HCT116 (cell line): ENCODE results near the gene KAZN. TPM values are rescaled to one million over a fixed set of nuclear protein-coding genes. Genes with fewer than 3 reads are reported as not detected.

Experiments used
- ATAC-seq: fragments of 200-7000 bp; cut with Tn5 transposase; 2 replicates; pipeline ENCODE4 v1.9.1; 2020; ENCODE audit warnings: mild to moderate bottlenecking, moderate library complexity
- BruUV-seq: library from RNA; stranded (reverse); fragments of 400-500 nt; replicated peaks from 2 replicates; lab custom pipeline; 2021; lab: Mats Ljungman, UMichigan
- CTCF ChIA-PET: fragments of 300-600 bp; sonication (Branson Sonifier 250); formaldehyde crosslinking; loops from one replicate; lab custom pipeline; 2021; ENCODE audit warnings: antibody characterized with exemption; lab: Charles Lee
- POLR2A ChIA-PET: fragments of 300-600, 350-600 bp; sonication (Branson Sonifier 250); formaldehyde crosslinking; loops from one replicate; lab custom pipeline; 2021; ENCODE audit warnings: antibody characterized with exemption; lab: Charles Lee
- RAD21 ChIA-PET, 2 experiments: fragments of 300-600 bp; sonication (Branson Sonifier 250); formaldehyde crosslinking; loops; one replicate each; lab custom pipeline; 2023; ENCODE audit warnings: low total read pairs in 2 of 2; ENCODE audit not compliant: uncharacterized antibody in 2 of 2, unreplicated experiment in 2 of 2, low non-redundant PET in 1 of 2; lab: Charles Lee
- DNase-seq: peaks from one replicate; pipeline ENCODE4 v3.0.0-alpha.2; 2010; ENCODE audit warnings: low read depth, low spot score
- H2AFZ ChIP-seq: fragments of 200-600 bp; shearing (Covaris generic), sonication (generic); 2 replicates; pipeline ENCODE4 v1.6.1; 2017; ENCODE audit warnings: low read depth, mixed run types, mixed read lengths, antibody characterized with exemption, low read length; ENCODE audit not compliant: poor library complexity, severe bottlenecking
- H3K27ac ChIP-seq: 2 replicates; pipeline ENCODE4 v1.5.1; 2012; ENCODE audit warnings: low read depth, low read length
- H3K27me3 ChIP-seq: fragments of 200-600 bp; sonication (generic); 2 replicates; pipeline ENCODE4 v1.6.1; 2016; ENCODE audit warnings: mixed run types, low read length, mixed read lengths; ENCODE audit not compliant: insufficient read depth
- H3K36me3 ChIP-seq, 2 experiments: fragments of 200-500 bp in 1 of 2; fragments of 200-600 bp in 1 of 2; sonication (Bioruptor generic) in 1 of 2; sonication (generic) in 1 of 2; 2 replicates each; pipeline versions ENCODE4 v1.5.1 to v1.6.1; 2014 to 2016; ENCODE audit warnings: low read length in 2 of 2, inconsistent platforms in 1 of 2, mixed read lengths in 1 of 2, mixed run types in 1 of 2; ENCODE audit not compliant: insufficient read depth in 2 of 2, control insufficient read depth in 1 of 2
- H3K4me1 ChIP-seq, 2 experiments: fragments of 200-600 bp in 1 of 2; sonication (generic) in 1 of 2; 2 replicates each; pipeline versions ENCODE4 v1.5.1 to v1.6.1; 2012 to 2017; ENCODE audit warnings: low read length in 2 of 2, inconsistent platforms in 1 of 2, mild to moderate bottlenecking in 1 of 2, mixed read lengths in 1 of 2, mixed run types in 1 of 2, moderate library complexity in 1 of 2; ENCODE audit not compliant: insufficient read depth in 2 of 2, control insufficient read depth in 1 of 2
- H3K4me2 ChIP-seq: fragments of 200-600 bp; sonication (generic); 2 replicates; pipeline ENCODE4 v1.6.1; 2017; ENCODE audit warnings: mixed run types, low read length, mixed read lengths
- H3K4me3 ChIP-seq, 2 experiments: fragments of 200-600 bp in 1 of 2; sonication (generic) in 1 of 2; replicated peaks in 1 of 2; 2 replicates each; pipeline ENCODE4 v1.5.1; 2011 to 2016; ENCODE audit warnings: low read length in 2 of 2, control low read depth in 1 of 2, low read depth in 1 of 2, mild to moderate bottlenecking in 1 of 2, mixed read lengths in 1 of 2, mixed run types in 1 of 2
- H3K79me2 ChIP-seq: fragments of 200-600 bp; sonication (generic); 2 replicates; pipeline ENCODE4 v1.6.1; 2017; ENCODE audit warnings: mild to moderate bottlenecking, mixed run types, low read length, moderate library complexity, mixed read lengths; ENCODE audit not compliant: insufficient read depth
- H3K9ac ChIP-seq: fragments of 200-600 bp; sonication (generic); 2 replicates; pipeline ENCODE4 v1.6.1; 2016; ENCODE audit warnings: low read length, mixed read lengths
- H3K9me2 ChIP-seq: fragments of 200-600 bp; sonication (generic), shearing (Covaris generic); 2 replicates; pipeline ENCODE4 v1.6.1; 2017; ENCODE audit warnings: mixed run types, mild to moderate bottlenecking, moderate library complexity; ENCODE audit not compliant: insufficient read depth
- H3K9me3 ChIP-seq, 2 experiments: fragments of 200-500 bp in 1 of 2; fragments of 200-600 bp in 1 of 2; sonication (Bioruptor generic) in 1 of 2; sonication (generic) in 1 of 2; 2 replicates each; pipeline ENCODE4 v1.6.1; 2014 to 2017; ENCODE audit warnings: low read length in 2 of 2, mixed read lengths in 2 of 2, inconsistent platforms in 1 of 2, low read depth in 1 of 2, mild to moderate bottlenecking in 1 of 2, mixed run types in 1 of 2, moderate library complexity in 1 of 2; ENCODE audit not compliant: control insufficient read depth in 1 of 2, insufficient read depth in 1 of 2
- H4K20me1 ChIP-seq: fragments of 200-600 bp; sonication (generic), shearing (Covaris generic); 2 replicates; pipeline ENCODE4 v1.6.1; 2017; ENCODE audit warnings: mixed run types, mild to moderate bottlenecking, moderate library complexity; ENCODE audit not compliant: insufficient read depth
- ATF3 ChIP-seq: IDR thresholded peaks from 2 replicates; pipeline ENCODE4 v1.6.1; 2012
- CBX3 ChIP-seq: IDR thresholded peaks from 2 replicates; pipeline ENCODE4 v1.6.1; 2012; ENCODE audit warnings: low read depth
- CEBPB ChIP-seq: IDR thresholded peaks from 2 replicates; pipeline ENCODE4 v1.6.1; 2012; ENCODE audit warnings: low read depth
- CTCF ChIP-seq, 3 experiments: fragments of 200-600 bp in 1 of 3; sonication (generic) in 1 of 3; IDR thresholded peaks in 2 of 3; conservative IDR thresholded peaks in 1 of 3; 2 replicates each; pipeline ENCODE4 v1.5.1; 2012 to 2017; ENCODE audit warnings: low read depth in 2 of 3, low read length in 2 of 3, antibody characterized with exemption in 1 of 3, borderline replicate concordance in 1 of 3, control low read depth in 1 of 3, mild to moderate bottlenecking in 1 of 3, mixed read lengths in 1 of 3, mixed run types in 1 of 3, moderate library complexity in 1 of 3; ENCODE audit not compliant: insufficient read depth in 1 of 3
- EGR1 ChIP-seq: IDR thresholded peaks from 2 replicates; pipeline ENCODE4 v1.6.1; 2012; ENCODE audit warnings: low read depth
- ELF1 ChIP-seq: IDR thresholded peaks from 2 replicates; pipeline ENCODE4 v1.6.1; 2012; ENCODE audit warnings: low read depth, borderline replicate concordance
- EZH2 ChIP-seq: fragments of 200-600 bp; sonication (generic); IDR thresholded peaks from 2 replicates; pipeline ENCODE4 v1.6.1; 2017; ENCODE audit warnings: antibody characterized with exemption, mixed run types
- EZH2phosphoT487 ChIP-seq: fragments of 200-600 bp; IDR thresholded peaks from 2 replicates; pipeline ENCODE4 v1.6.1; 2018; ENCODE audit warnings: antibody characterized with exemption, borderline replicate concordance
- FOSL1 ChIP-seq: IDR thresholded peaks from 2 replicates; pipeline ENCODE4 v1.6.1; 2012; ENCODE audit warnings: low read depth
- JUND ChIP-seq: IDR thresholded peaks from 2 replicates; pipeline ENCODE4 v1.6.1; 2012
- POLR2A ChIP-seq: IDR thresholded peaks from 2 replicates; pipeline ENCODE4 v1.7.0; 2011; ENCODE audit warnings: borderline replicate concordance; ENCODE audit not compliant: insufficient read depth, insufficient read length; ENCODE audit errors: extremely low read depth
- POLR2AphosphoS5 ChIP-seq: IDR thresholded peaks from 2 replicates; pipeline ENCODE4 v1.6.1; 2011; ENCODE audit warnings: mild to moderate bottlenecking, low read depth, low read length, moderate library complexity
- RAD21 ChIP-seq: IDR thresholded peaks from 2 replicates; pipeline ENCODE4 v1.6.1; 2012; ENCODE audit warnings: low read depth, mild to moderate bottlenecking
- SRF ChIP-seq: IDR thresholded peaks from 2 replicates; pipeline ENCODE4 v1.6.1; 2012; ENCODE audit warnings: low read depth
- TCF7L2 ChIP-seq: IDR thresholded peaks from 2 replicates; pipeline ENCODE4 v1.7.0; 2011; ENCODE audit warnings: borderline replicate concordance, inconsistent platforms; ENCODE audit not compliant: insufficient read depth, insufficient read length; ENCODE audit errors: extremely low read depth
- ZFX ChIP-seq: fragments of 450-650 bp; IDR thresholded peaks from 2 replicates; pipeline ENCODE4 v1.6.1; 2017
- ZNF274 ChIP-seq: fragments of 200-500 bp; sonication (Bioruptor generic); IDR thresholded peaks from 2 replicates; pipeline ENCODE4 v1.6.1; 2014; ENCODE audit warnings: mild to moderate bottlenecking, low read depth, low read length, inconsistent platforms
- intact Hi-C: fragments of 100-400 bp; cut with micrococcal nuclease; formaldehyde crosslinking; loops from 2 replicates; pipeline ENCODE4 v1.10.0; 2022
- total RNA-seq: library from RNA; stranded (reverse); gene quantifications from one replicate; pipeline ENCODE4 v1.2.1, GENCODE V29; 2021; ENCODE audit not compliant: unreplicated experiment
- TF ChIP-seq, protein P1 (sequence below): IDR thresholded peaks from 2 replicates; pipeline ENCODE4 v1.6.1; 2012
- TF ChIP-seq, protein P2 (sequence below): IDR thresholded peaks from 2 replicates; pipeline ENCODE4 v1.6.1; 2011; ENCODE audit warnings: mild to moderate bottlenecking, low read length, moderate library complexity; ENCODE audit not compliant: insufficient replicate concordance; ENCODE audit errors: extremely low read depth

Gene KAZN
- total RNA-seq, 1 experiment from 2014 or later, result 13.4 TPM

DNA sequence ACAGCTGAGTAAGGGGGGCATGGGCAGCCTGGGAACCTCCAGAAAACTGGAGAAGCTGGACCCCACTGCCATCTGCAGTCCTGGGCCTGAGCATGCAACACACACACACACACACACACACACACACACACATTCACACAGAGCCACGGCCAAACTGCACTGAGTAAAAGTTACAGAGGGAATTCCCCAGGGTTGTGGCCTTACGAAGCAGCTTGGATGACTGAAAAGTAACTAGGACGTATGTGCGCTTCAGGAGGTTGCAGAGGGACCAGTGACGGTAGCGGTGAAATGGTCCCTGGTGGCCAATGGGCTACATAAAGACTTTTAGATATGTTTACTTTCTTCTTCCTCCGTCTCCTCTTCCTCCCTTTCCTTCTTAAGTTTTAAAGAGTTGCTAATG, 322.6 kb downstream of the KAZN start:
- intact Hi-C loops, result no loop called here
- ChIA-PET CTCF (no interaction called here), POLR2A (no interaction called here), RAD21 (no interaction called here)
- Histone ChIP-seq H3K79me2 (peaks cover 14% of the 10 kb centered on the region), H3K9me3 (no peaks in the 10 kb centered on the region), H3K9me2 (no peaks in the 10 kb centered on the region), H3K4me1 (peaks cover 5 to 14% of the 10 kb centered on the region in 2 experiments; a peak in 3 of 4 replicates), H3K4me3 (no peak overlapping the region), H3K4me2 (no peak overlapping the region), H2AFZ (no peak overlapping the region), H3K27me3 (no peaks in the 10 kb centered on the region), H3K36me3 (no peaks in the 10 kb centered on the region), H3K27ac (no peak overlapping the region), H4K20me1 (no peaks in the 10 kb centered on the region), H3K9ac (no peak overlapping the region)
- DNase-seq (no peak), ATAC-seq (no peak)
- BruUV-seq, result no TSS peak
- TF ChIP-seq ZFX (no peak), RAD21 (no peak), POLR2A (no peak), ATF3 (no peak), POLR2AphosphoS5 (no peak), SRF (no peak), EZH2phosphoT487 (no peak), CEBPB (no peak), ZNF274 (no peak), CTCF (IDR thresholded peaks at IDR 0.05 in 2 of 3, conservative IDR thresholded peaks at IDR 0.05 in 1 of 3; ENCODE audit: borderline replicate concordance in 1 of 3, insufficient read depth in 1 of 3, low read depth in 2 of 3, low read length in 2 of 3) (no peak), ELF1 (no peak), EGR1 (no peak), EZH2 (no peak), TCF7L2 (no peak), JUND (no peak), CBX3 (no peak), FOSL1 (no peak)
- TF ChIP-seq, protein P1, sequence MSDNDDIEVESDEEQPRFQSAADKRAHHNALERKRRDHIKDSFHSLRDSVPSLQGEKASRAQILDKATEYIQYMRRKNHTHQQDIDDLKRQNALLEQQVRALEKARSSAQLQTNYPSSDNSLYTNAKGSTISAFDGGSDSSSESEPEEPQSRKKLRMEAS, result no peak
- TF ChIP-seq, protein P2, sequence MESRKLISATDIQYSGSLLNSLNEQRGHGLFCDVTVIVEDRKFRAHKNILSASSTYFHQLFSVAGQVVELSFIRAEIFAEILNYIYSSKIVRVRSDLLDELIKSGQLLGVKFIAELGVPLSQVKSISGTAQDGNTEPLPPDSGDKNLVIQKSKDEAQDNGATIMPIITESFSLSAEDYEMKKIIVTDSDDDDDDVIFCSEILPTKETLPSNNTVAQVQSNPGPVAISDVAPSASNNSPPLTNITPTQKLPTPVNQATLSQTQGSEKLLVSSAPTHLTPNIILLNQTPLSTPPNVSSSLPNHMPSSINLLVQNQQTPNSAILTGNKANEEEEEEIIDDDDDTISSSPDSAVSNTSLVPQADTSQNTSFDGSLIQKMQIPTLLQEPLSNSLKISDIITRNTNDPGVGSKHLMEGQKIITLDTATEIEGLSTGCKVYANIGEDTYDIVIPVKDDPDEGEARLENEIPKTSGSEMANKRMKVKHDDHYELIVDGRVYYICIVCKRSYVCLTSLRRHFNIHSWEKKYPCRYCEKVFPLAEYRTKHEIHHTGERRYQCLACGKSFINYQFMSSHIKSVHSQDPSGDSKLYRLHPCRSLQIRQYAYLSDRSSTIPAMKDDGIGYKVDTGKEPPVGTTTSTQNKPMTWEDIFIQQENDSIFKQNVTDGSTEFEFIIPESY, result no peak
